Kidney (tissue), 14 donors: ENCODE measurements around the gene TMEM30B. TPM values are rescaled to one million over a fixed set of nuclear protein-coding genes. Genes with fewer than 3 reads are reported as not detected.

Source experiments
- DNase-seq, 5 donors: peaks; one replicate each; pipeline ENCODE4 v3.0.0-alpha.2; 2013 to 2020
- FAIRE-seq: peaks from 2 replicates; lab custom pipeline; 2012; peaks lifted over from hg19 to GRCh38; lab: Jason Lieb, UNC
- H3K27ac ChIP-seq, 2 donors: one replicate each; pipeline ENCODE4 v1.7.0; 2013; ENCODE audit warnings: low read depth in 2 of 2, low read length in 2 of 2, inconsistent platforms in 1 of 2
- H3K27me3 ChIP-seq: one replicate; pipeline ENCODE4 v1.7.1; 2013; ENCODE audit warnings: low read length, inconsistent platforms; ENCODE audit not compliant: control insufficient read depth, insufficient read depth
- H3K36me3 ChIP-seq, 3 donors: one replicate each; pipeline versions ENCODE4 v1.7.0 to v1.7.1; 2013; ENCODE audit warnings: low read length in 3 of 3, control low read depth in 1 of 3, inconsistent platforms in 1 of 3; ENCODE audit not compliant: insufficient read depth in 3 of 3, control insufficient read depth in 2 of 3
- H3K4me1 ChIP-seq, 3 donors: one replicate each; pipeline versions ENCODE4 v1.7.0 to v1.7.1; 2013; ENCODE audit warnings: low read length in 3 of 3, inconsistent platforms in 1 of 3, low read depth in 1 of 3; ENCODE audit not compliant: control insufficient read depth in 2 of 3, insufficient read depth in 2 of 3
- H3K4me3 ChIP-seq, 3 donors: one replicate each; pipeline versions ENCODE4 v1.7.0 to v1.8.1; 2013; ENCODE audit warnings: low read length in 3 of 3, control low read depth in 1 of 3, inconsistent platforms in 1 of 3
- H3K9ac ChIP-seq, 3 donors: one replicate each; pipeline versions ENCODE4 v1.7.0 to v1.7.1; 2013; ENCODE audit warnings: low read length in 3 of 3, control low read depth in 1 of 3, inconsistent platforms in 1 of 3
- H3K9me3 ChIP-seq, 3 donors: one replicate each; pipeline versions ENCODE4 v1.7.0 to v1.7.1; 2013; ENCODE audit warnings: low read length in 3 of 3, control low read depth in 1 of 3, inconsistent platforms in 1 of 3; ENCODE audit not compliant: control insufficient read depth in 2 of 3, insufficient read depth in 1 of 3
- intact Hi-C: fragments of 100-400 bp; cut with DNase I; formaldehyde crosslinking; loops from one replicate; pipeline ENCODE4 v1.11.1; 2022
- polyA plus RNA-seq: library from polyadenylated mRNA; stranded (reverse); fragments of 350-450 nt; fragmentation: Illumina TruSeq; extraction: RNeasy Lipid Tissue Mini Kit (QIAGEN cat#74804); gene quantifications from one replicate; pipeline ENCODE4 v1.2.3, GENCODE V29; 2014; ENCODE audit warnings: low read depth, low replicate concordance; ENCODE audit not compliant: insufficient read depth
- total RNA-seq: library from RNA; stranded (reverse); fragmentation: NEBNext Ultra II Directional; extraction: Animal tissue kit (Norgen Biotek cat#: 25700); gene quantifications from one replicate; pipeline ENCODE4 v1.2.1, GENCODE V29; 2021
- TF ChIP-seq, protein P1 (sequence below): IDR thresholded peaks from 3 replicates; pipeline ENCODE4 v1.5.1; 2012; ENCODE audit warnings: mild to moderate bottlenecking, moderate library complexity, borderline replicate concordance; ENCODE audit not compliant: insufficient read depth; ENCODE audit errors: extremely low read depth
- donor health status: control.
- donor health status: control.
- donor health status: control.
- donor health status: control.
- donor health status: control.
- donor health status: DM: yes; HTN: yes; CAD: no.
- donor health status: Normal renal cell carcinoma (clear cell type).

The TMEM30B gene
- total and polyA plus RNA-seq, 2 donors from 2014 or later: 9.4 to 20.4 TPM

GRCh38 chr14:61233436-61233956 lies 47.6 kb downstream of the TMEM30B start:
- FAIRE-seq: no peak
- TF ChIP-seq, protein P1, sequence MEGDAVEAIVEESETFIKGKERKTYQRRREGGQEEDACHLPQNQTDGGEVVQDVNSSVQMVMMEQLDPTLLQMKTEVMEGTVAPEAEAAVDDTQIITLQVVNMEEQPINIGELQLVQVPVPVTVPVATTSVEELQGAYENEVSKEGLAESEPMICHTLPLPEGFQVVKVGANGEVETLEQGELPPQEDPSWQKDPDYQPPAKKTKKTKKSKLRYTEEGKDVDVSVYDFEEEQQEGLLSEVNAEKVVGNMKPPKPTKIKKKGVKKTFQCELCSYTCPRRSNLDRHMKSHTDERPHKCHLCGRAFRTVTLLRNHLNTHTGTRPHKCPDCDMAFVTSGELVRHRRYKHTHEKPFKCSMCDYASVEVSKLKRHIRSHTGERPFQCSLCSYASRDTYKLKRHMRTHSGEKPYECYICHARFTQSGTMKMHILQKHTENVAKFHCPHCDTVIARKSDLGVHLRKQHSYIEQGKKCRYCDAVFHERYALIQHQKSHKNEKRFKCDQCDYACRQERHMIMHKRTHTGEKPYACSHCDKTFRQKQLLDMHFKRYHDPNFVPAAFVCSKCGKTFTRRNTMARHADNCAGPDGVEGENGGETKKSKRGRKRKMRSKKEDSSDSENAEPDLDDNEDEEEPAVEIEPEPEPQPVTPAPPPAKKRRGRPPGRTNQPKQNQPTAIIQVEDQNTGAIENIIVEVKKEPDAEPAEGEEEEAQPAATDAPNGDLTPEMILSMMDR: no peak
- Histone ChIP-seq H3K9me3 (no peaks in the 10 kb centered on the region), H3K9ac (no peak overlapping the region), H3K4me1 (no peaks in the 10 kb centered on the region), H3K36me3 (no peaks in the 10 kb centered on the region), H3K27ac (no peak overlapping the region), H3K4me3 (no peak overlapping the region), H3K27me3 (no peaks in the 10 kb centered on the region)
- no peak for DNase-seq
- intact Hi-C loops: no loop called here

GRCh38 chr14:61231810-61232209 lies 49.3 kb downstream of the TMEM30B start:
- DNase-seq (no peak), FAIRE-seq (no peak)
- H3K27ac ChIP-seq: no peak overlapping the region
- TF ChIP-seq, protein P1: no peak
- H3K4me1 ChIP-seq: no peaks in the 10 kb centered on the region
- H3K36me3 ChIP-seq: no peaks in the 10 kb centered on the region
- no peaks in the 10 kb centered on the region for H3K27me3 ChIP-seq
- intact Hi-C loops: no loop called here
- no peak overlapping the region for H3K4me3 ChIP-seq
- H3K9me3 ChIP-seq: no peaks in the 10 kb centered on the region
- no peak overlapping the region for H3K9ac ChIP-seq

DNA sequence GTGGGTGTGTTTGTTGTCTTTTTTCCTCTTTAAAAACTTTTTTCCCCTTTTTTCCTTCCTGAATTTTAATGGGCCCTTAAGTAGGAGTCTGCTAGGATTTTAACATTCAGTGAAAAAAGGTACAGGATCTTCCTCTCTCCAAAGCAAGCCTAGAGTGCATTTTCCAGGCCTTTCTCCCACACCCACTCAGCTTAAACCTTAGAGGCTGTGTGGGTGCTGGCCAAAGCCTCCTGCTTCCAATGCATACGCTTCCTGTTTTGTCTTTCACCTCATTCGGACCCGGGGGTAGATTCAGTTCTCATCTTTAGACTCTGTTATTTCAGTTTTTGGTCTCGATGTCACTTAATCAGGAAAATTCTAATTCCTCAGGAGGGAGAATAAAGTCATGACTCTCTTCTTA lies 51.2 kb downstream of the TMEM30B start:
- Histone ChIP-seq H3K4me1 (no peaks in the 10 kb centered on the region), H3K27ac (no peak overlapping the region), H3K9ac (no peak overlapping the region), H3K36me3 (no peaks in the 10 kb centered on the region), H3K4me3 (no peak overlapping the region), H3K9me3 (no peaks in the 10 kb centered on the region), H3K27me3 (no peaks in the 10 kb centered on the region)
- no peak for DNase-seq
- TF ChIP-seq, protein P1: no peak
- no peak for FAIRE-seq
- intact Hi-C loops: no loop called here

- DNase-seq (peak in 2 of 5 donors; percentile 39 to 58), FAIRE-seq (no peak)
- H3K9me3 ChIP-seq: no peaks in the 10 kb centered on the region
- intact Hi-C loops: no loop called here
- TF ChIP-seq, protein P1: no peak
- no peak overlapping the region for H3K27ac ChIP-seq
- H3K4me3 ChIP-seq: no peak overlapping the region
- H3K36me3 ChIP-seq: no peaks in the 10 kb centered on the region
- H3K27me3 ChIP-seq: no peaks in the 10 kb centered on the region
- no peak overlapping the region for H3K9ac ChIP-seq
- no peaks in the 10 kb centered on the region for H3K4me1 ChIP-seq
Measured at GRCh38 chr14:61229475-61229888, 51.7 kb downstream of the TMEM30B start.
